Hematopoietic multipotent progenitor cell treated with erythropoietin and hydrocortisone succinate and interleukin-3 and kit ligand, for 15 days (in vitro differentiated cells): Measurements from ENCODE around the gene CREB3L2.
A peak's percentile ranks its signal among the peaks of the same experiment; 100 is the strongest.
"Not testable (repeated sequence)": the region's sequence is repeated elsewhere in the genome, so short reads cannot be mapped to it uniquely, and the experiment has no call there.

Experiments used
- DNase-seq: peaks from one replicate; pipeline ENCODE4 v3.0.0-alpha.2; 2015; ENCODE audit warnings: low spot score

The CREB3L2 gene, protein sequence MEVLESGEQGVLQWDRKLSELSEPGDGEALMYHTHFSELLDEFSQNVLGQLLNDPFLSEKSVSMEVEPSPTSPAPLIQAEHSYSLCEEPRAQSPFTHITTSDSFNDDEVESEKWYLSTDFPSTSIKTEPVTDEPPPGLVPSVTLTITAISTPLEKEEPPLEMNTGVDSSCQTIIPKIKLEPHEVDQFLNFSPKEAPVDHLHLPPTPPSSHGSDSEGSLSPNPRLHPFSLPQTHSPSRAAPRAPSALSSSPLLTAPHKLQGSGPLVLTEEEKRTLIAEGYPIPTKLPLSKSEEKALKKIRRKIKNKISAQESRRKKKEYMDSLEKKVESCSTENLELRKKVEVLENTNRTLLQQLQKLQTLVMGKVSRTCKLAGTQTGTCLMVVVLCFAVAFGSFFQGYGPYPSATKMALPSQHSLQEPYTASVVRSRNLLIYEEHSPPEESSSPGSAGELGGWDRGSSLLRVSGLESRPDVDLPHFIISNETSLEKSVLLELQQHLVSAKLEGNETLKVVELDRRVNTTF

GRCh38 chr7:138001529-138002095 is at the start of gene CREB3L2:
CREB3L2 (minus strand) TSS chr7:138002086; CDS start chr7:138001705, 381 bp downstream.
- peak; percentile 60 for DNase-seq

- no peak for DNase-seq
These were observed 47.7 kb upstream of the CREB3L2 start for GRCh38 chr7:138049505-138050116.

DNA sequence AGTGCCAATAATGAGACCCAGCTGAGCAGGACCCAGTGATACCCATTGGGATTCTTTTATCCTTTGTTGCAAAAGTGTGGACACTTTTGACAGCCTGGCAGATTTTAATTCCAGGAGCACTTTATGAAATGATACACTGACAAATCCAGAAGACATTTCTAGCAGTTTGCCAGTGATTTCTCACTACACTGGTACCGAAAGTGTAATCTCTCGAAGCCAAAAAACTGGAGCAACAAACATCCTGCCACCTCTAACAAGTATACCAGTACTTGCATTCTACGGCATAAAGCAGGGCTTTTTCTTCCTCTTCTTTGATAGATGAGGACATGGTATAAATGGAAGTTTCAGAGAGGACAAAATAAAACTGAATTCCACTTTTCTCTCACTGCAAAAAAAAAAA is 46.0 kb upstream of the CREB3L2 start:
- DNase-seq, result no peak

DNA sequence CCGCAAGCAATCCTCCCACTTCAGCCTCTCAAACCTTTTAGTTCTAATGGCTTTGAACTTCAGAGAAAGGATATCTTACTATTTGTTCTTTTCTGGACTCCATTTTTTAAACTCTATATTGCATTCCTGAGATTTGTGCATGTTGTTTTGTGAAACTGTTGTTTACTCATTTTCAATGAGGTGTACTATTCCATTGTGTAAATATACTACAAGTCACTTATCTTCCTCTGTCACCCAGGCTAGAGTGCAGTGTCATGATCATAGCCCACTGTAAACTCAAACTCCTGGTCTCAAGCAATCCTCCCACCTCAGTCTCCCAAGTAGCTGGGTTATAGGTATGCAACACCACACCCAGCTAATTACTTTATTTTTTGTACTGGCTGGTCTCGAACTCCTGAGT is 43.0 kb upstream of the CREB3L2 start:
- DNase-seq, result no peak

DNA sequence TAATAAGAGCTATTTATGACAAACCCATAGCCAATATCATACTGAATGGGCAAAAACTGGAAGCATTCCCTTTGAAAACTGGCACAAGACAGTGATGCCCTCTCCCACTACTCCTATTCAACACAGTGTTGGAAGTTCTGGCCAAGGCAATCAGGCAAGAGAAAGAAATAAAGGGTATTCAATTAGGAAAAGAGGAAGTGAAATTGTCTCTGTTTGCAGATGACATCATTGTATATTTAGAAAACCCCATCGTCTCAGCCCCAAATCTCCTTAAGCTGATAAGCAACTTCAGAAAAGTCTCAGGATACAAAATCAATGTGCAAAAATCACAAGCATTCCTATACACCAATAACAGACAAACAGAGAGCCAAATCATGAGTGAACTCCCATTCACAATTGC is 38.2 kb upstream of the CREB3L2 start:
- DNase-seq, result not testable (repeated sequence)

- DNase-seq, result no peak
These were observed 34.2 kb upstream of the CREB3L2 start for GRCh38 chr7:138036135-138036534.

DNA sequence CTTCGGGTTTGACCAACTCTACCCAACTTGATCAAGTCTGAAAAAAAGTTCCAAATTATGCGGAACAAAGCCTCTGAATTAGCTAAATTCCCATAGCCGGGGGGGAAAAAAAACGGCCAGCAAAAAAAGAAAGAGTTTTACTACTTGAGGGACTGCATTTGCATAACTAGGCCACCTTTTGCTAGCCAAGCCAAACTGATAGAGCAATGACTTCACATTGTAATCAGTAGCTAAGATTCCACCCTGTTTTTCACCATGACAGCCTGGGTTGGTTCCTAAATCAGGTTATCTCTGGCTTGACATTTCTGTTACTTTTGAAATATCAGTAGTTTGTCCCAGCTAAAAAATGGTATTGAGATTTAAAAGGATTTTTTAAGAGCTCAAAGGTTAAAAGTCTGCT is 31.4 kb upstream of the CREB3L2 start:
- no peak for DNase-seq

- no peak for DNase-seq
These were observed 30.9 kb upstream of the CREB3L2 start for GRCh38 chr7:138032770-138033169.

- no peak for DNase-seq
These were observed 30.3 kb upstream of the CREB3L2 start for GRCh38 chr7:138032186-138032585.

DNA sequence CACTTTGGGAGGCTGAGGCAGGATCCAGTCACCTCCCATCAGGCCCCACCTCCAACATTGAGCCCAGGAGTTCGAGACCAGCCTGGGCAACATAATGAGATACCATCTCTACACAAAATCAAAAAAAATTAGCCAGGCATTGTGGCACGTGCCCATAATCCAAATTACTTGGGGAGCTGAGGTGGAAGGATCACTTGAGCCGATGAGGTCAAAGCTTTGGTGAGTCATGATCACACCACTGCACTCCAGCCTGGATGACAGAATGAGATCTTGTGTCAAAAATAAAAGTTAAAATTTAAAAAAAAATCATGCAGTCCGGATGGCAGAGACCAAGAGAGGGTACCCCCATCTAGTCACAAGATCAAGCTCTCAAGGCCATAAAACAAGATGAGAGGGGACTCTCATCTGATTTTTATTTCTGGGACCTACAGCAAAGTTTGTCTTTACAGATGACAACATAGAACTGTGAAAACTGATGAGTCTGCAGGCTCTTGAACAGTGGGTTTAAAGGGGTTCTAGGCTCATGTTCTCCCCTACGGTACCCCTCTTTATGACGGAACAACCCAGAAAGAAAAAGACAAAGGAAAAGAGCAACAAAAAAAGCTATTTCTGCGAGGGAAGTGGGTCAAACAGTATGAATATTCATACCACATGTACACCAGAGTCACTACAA is 28.9 kb upstream of the CREB3L2 start:
- no peak for DNase-seq

DNA sequence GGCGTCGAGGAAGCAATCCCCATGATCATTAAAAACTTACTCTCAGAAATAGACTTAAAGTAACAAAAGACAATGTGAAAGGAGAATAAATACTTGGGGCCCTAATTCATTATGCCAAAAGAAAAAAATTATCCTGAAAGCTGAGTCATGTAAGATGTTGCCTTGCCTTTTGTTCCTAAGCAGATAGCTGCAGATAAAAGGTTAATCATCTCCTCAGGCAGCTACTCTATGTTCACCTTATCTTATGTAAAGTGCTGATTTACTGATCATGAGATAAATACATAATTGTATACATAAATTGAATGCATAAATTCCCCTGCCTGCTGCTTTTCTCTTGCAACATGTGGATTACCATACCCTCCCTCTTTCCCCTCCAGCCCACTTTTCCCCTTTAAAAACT is 28.1 kb upstream of the CREB3L2 start:
- no peak for DNase-seq

- DNase-seq, result no peak
These were observed 27.2 kb upstream of the CREB3L2 start for GRCh38 chr7:138029126-138029525.

- no peak for DNase-seq
These were observed 25.2 kb upstream of the CREB3L2 start for GRCh38 chr7:138027100-138027499.

- DNase-seq, result no peak
These were observed 23.6 kb upstream of the CREB3L2 start for GRCh38 chr7:138025215-138026186.

GRCh38 chr7:138024765-138025164 is 22.9 kb upstream of the CREB3L2 start:
- no peak for DNase-seq

GRCh38 chr7:138024343-138024691 is 22.4 kb upstream of the CREB3L2 start:
- no peak for DNase-seq

DNA sequence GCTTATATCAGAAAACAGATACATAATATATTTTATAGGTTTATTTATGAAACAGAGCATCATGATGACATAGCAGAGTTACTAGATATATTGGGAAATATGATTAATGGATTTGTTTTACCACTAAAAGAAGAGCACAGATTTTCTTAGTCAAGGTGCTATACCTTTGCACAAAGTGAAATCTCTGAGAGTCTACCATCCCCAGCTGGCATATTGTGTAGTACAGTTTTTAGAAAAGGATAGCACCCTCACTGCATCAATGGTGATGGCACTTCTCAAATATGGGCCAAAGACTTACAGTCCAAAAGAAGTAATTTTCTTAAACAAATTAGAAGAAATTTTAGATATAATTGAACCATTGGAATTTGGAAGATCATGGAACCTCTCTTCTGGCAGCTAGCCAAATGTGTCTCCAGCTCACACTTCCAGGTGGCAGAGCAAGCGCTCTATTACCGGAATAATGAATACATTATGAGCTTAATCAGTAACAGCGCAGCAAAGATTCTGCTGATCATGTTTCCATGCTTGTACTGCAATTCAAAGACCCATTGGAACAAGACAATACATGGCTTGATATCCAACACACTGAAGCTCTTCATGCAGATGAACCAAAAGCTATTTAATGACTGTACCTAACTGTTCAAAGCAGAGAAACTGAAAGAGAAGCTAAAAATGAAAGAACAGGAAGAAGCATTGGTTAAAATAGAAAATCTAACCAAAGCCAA is 21.9 kb upstream of the CREB3L2 start:
- no peak for DNase-seq

GRCh38 chr7:138021889-138022288 is 20.0 kb upstream of the CREB3L2 start:
- no peak for DNase-seq

DNA sequence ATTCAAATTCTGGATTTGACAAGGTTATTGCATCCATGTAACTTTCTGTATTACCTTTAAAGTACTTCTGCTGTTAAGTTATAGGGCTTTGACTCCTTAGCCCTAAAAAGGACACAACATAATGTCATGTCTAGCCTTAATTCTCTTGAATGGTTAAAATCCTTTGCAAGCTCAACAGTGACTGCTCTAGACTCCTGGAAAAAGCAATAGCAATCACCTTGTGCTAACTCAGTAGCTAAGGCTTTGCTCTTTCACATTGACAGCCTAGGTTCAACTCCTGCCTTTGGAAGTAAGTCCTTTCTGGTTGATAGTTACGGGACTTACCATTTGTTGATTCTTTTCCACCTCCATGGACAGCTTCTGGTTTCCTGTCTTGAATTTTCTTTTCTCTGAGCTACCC is 16.1 kb upstream of the CREB3L2 start:
- no peak for DNase-seq

DNA sequence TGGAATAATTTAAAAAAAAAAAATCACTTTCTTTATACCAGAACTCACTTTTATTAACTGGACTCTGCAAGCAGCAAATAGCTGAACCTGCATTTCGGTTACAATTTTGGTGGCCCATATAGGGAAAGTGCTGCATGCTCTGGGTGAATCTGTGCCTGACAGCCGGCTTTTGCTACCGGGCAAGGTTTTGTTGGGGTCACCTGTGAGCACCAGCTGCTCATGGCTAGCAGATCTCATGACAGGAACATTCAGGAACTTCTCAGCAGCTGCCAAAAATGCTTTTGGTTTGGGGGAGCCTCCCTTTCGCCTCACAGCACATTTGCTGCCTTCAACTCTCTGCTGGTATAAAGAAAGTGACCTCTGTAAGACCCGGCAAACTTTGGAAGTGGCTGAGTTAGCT is 13.2 kb upstream of the CREB3L2 start:
- DNase-seq, result no peak

DNA sequence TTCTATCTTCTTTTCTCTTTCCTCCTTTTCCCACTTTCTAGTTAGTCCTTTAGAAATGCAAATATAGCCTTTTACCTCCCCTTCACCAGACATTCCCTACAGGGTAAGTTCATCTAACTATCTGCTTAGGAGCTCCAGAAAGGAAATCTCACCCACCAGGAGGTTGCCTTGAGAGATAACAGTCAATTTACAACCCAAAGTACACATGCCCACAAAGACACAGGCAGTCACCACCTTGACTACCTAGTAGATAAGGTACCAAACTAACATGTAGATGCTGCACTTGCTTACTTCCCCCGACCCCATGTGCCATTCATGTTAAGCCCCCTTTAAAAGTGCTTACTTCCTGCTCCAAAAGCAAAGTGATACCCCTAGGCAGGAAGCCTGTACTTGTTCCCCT is 12.8 kb upstream of the CREB3L2 start:
- DNase-seq, result no peak
